OCI-M1 (cell line): Measurements from ENCODE around the gene CHST9.
A peak's percentile ranks its signal among the peaks of the same experiment; 100 is the strongest.
"Not testable (repeated sequence)": the region's sequence is repeated elsewhere in the genome, so short reads cannot be mapped to it uniquely, and the experiment has no call there.

Source experiments
- DNase-seq: peaks from one replicate; lab custom pipeline; 2025; lab: John Stamatoyannopoulos, UW

Gene CHST9, protein sequence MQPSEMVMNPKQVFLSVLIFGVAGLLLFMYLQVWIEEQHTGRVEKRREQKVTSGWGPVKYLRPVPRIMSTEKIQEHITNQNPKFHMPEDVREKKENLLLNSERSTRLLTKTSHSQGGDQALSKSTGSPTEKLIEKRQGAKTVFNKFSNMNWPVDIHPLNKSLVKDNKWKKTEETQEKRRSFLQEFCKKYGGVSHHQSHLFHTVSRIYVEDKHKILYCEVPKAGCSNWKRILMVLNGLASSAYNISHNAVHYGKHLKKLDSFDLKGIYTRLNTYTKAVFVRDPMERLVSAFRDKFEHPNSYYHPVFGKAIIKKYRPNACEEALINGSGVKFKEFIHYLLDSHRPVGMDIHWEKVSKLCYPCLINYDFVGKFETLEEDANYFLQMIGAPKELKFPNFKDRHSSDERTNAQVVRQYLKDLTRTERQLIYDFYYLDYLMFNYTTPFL

DNA sequence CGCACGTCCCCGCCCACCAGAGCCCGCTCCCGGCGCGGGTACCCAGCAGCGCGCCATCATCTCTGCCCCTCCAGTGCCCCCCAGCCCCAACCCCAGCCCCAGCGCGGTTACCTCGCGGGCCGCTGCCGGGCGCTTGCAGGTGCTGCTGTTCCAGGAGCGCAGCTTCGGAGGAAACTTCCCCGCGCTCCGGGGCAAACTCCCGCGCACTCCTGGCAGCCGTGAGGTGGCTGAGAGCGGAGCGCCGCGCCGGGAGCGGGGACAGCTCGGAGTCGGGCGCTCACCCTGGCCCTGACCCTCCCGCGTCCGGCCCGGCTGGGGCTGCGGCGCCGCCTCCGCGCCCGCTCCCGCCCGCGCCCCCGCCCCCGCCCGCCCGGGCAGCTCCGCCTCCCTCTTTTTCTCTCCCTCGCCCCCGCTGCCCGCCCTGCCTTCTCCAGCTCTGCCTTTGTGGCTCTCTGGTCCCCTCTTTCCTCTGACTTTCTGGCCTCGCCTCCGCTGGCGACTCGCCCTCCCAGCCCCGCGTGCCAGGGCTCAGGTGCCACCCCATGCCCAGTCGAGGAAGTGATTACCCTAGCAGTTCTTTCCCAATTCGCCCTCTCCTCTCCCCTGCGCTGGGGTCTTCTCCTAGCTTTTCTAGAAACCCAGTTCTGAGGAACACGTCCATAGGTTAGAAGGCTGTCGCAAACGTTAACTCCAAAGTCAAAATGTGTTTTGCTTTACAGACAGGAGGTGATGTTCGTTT is at the start of gene CHST9:
TSS of gene CHST9 (minus strand) at position 284 of the 739 bp plus-strand sequence. CDS start 42,499 bp downstream, outside the sequence.
- DNase-seq = no peak

GRCh38 chr18:27232355-27232754 is 47.2 kb upstream of the CHST9 start:
- not testable (repeated sequence) for DNase-seq

GRCh38 chr18:27231671-27232070 is 46.6 kb upstream of the CHST9 start:
- DNase-seq = not testable (repeated sequence)

- DNase-seq = not testable (repeated sequence)
These were observed 46.1 kb upstream of the CHST9 start for GRCh38 chr18:27231221-27231620.

DNA sequence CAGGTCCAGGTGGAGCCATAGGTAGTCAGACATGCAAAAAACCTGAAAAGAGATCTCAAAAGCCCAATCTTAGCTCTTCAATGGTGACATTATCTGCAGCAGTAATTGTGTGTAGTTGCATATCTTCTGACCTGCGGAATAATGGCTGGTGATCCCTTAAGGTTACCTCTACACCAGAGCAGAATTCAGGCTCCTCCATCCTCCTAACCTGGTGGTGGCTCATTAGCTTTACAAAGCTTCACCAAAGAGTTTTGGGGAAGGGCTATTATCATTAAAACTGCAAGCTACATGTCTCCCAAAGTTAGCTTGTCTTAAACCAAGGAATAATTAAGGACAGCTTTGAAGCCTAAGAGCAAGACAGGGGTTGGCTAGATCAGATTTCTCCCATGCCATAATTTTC is 42.6 kb upstream of the CHST9 start:
- no peak for DNase-seq

- DNase-seq = no peak
These were observed 41.5 kb upstream of the CHST9 start for GRCh38 chr18:27226556-27227075.

- no peak for DNase-seq
These were observed 40.9 kb upstream of the CHST9 start for GRCh38 chr18:27225947-27226481.

DNA sequence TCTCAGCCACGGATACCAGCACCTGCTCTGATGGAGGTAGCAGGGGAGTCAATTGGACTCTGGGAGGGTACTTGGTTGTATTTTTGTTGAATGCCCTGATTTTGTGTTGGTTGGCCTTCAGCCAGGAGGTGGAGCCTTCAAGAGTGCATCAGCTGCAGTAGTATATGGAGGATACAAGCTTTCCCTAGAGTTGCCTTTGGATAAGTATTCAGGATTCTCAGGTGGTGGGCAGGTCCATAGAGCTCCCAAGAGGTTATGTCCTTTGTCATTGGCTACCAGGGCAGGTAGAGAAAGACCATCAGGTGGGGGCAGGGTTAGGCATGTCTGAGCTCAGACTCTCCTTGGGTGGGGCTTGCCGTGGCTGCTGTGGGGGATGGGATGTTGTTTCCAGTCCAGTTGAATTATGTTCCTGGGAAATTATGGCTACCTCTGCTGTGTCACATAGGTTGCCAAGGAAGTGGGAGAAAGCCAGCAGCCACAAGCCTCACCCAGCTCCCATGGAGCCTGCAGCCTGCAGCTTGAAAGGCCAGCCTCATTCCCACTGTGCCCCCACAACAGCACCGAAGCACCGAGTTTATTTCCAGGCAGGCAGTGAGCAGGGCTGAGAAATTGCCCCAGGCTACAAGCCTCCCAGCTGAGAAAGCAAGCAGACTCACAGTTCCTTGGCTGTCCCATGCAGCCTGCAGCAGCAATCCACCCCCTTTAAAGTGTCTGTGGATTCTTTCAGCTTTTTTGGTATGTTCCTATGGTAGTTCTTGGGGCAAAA is 38.6 kb upstream of the CHST9 start:
- no peak for DNase-seq

DNA sequence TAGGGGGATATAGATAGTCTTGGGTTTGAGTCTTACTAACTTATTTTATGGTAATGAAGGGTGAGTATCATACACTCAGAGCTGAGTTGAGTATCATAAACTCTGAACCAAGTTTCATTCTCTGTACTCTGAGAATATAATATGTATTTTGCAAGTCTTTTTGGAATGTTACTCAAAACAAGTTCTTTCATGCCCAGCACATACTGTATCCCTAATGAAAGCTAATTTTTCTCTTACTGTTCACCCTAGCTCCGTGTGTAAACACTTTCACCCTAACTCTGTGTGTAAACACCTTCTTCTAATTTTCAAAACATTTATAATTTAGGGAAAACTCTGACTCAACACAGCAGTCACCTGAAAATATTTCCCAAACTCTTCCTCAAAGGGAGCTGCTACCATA is 29.7 kb upstream of the CHST9 start:
- DNase-seq = no peak

DNA sequence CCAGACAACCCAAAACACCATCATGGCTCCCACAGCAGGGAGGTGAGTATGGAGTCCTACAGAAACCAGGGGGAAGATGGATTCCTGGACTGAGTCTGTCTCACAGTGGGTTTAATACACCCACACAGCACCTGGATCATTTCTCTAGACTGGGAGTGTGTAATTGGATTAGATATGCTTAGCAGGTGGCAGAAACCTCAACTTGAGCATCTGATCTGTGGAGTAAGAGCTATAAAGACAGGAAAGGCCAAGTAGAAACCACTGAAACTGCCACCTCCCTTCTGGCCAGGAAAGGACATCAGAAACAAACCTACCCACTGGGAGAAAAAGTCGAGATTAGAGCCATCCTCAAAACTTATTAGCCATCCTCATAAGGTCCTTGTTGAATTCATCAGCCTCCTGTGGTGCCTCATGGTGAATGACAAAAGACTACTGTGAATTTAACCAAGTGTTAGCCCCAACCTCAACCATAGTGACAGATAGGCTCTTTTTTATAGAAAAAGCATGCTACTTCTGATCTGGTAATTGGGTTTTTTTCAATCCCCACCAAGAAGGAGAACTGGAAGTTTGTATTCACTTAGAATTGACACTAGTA is 28.1 kb upstream of the CHST9 start:
- no peak for DNase-seq

- DNase-seq = no peak
These were observed 26.5 kb upstream of the CHST9 start for GRCh38 chr18:27211569-27211968.

- DNase-seq = peak; percentile 50
These were observed 21.3 kb upstream of the CHST9 start for GRCh38 chr18:27206411-27206810.

- no peak for DNase-seq
These were observed 17.6 kb upstream of the CHST9 start for GRCh38 chr18:27202741-27203140.

- no peak for DNase-seq
These were observed 12.9 kb upstream of the CHST9 start for GRCh38 chr18:27198036-27198435.

DNA sequence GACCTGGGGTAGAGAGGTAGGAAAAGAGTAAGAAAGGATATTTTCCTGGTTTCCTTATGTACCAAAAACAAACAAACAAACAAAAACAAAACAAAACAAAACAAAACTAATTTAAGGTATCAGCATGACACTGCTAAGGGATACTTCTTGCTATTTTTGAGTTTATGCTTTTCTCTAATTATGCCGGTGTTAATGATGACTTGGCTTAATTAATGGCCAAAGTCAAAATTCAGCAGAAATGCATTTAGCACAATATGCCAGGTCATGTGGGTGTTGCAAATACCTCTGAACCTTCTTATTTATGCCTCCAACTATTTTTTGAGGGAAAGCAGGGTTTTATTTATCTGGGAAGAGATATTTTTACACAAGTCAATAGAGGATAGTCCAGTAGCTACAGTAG is 3.2 kb upstream of the CHST9 start:
- DNase-seq = no peak

GRCh38 chr18:27185897-27186296 is 789 bp upstream of the CHST9 start:
- DNase-seq = no peak

DNA sequence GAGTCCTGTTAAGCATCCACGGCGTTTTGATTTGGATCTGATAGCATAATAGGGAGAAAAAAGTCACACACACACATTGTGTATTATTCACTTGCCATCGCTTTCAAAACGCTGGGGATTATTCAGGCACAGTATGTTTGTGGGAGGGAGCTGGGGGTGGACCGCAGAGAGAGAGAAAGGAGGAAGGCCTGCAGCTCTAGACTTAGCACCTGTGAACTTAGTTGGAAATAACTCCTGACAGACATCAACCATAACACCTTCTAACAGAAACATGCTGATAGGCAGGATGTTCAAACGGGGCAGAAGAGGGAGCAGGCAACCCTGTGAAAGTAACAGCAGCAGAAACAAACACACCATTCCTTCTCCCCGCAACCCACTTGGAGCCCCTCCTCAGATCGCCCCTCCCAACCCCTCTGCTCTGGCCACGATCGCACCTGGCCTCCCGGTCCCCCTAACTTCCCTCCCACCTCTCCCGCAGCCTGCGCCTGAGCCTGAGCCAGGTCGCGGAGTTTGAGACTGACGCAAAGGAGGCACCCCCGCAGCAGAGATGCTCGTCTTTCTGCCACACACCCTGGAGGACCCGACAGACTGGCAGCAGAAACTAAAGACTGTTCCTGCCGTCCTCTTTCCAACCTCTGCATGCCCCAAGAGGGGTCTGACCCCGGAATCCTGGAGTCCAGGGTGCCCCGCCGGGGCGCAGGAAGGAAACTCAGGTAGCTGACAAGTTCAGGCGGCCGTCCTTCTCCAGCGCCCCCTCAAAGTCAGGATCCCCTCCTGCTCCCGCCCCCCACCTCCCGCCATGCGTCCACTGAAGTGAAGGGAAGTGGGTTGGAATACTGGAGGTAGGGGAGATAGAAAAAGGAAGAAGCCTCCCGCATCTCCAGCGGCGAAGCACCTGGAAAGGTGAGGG is 738 bp downstream of the CHST9 start:
- DNase-seq = no peak

- no peak for DNase-seq
These were observed 3.4 kb downstream of the CHST9 start for GRCh38 chr18:27181726-27182125.

DNA sequence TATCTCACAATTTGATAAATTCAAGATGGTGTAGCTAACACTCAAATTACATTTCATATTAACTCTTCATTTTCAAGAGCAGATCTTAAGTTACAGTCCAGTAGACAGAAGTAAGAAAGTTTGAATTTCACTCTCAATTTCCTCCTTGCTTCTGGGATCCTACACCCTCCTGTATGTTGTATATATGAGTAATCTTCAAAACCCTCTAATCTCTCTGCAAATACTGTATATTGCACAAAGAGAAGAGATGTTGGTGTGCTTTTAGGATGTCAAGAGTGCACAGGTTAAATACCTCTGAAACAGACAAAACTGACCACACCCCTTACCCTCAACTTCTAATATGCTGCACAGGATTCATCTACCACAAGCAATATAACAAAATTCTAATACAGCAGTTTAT is 6.7 kb downstream of the CHST9 start:
- DNase-seq = no peak

GRCh38 chr18:27175914-27176313 is 9.2 kb downstream of the CHST9 start:
- DNase-seq = no peak
